Activated B cell treated with CpG ODN at 0.5 μM for 24 hours (primary cell): ENCODE results near the gene RXRB. TPM values are rescaled to one million over a fixed set of nuclear protein-coding genes. Genes with fewer than 3 reads are reported as not detected.

Source experiments
- ATAC-seq: fragments of 200-7000 bp; cut with Tn5 transposase; one replicate; pipeline ENCODE4 v1.10.0; 2021; ENCODE audit warnings: low read depth, mild to moderate bottlenecking, moderate library complexity
- CTCF ChIA-PET: fragments of 350-600 bp; sonication (Branson Sonifier 250); formaldehyde crosslinking; loops from one replicate; lab custom pipeline; 2021; ENCODE audit warnings: antibody characterized with exemption; lab: Charles Lee
- POLR2A ChIA-PET: fragments of 350-600 bp; sonication (Branson Sonifier 250); formaldehyde crosslinking; loops from one replicate; lab custom pipeline; 2021; ENCODE audit warnings: antibody characterized with exemption; lab: Charles Lee
- DNase-seq: peaks from one replicate; pipeline ENCODE4 v3.0.0; 2022
- H3K27ac Mint-ChIP-seq: one replicate; pipeline ENCODE4 v1.8.0; 2020; ENCODE audit warnings: mixed read lengths
- H3K27me3 Mint-ChIP-seq: one replicate; pipeline ENCODE4 v1.8.0; 2021; ENCODE audit warnings: mixed read lengths
- H3K36me3 Mint-ChIP-seq: one replicate; pipeline ENCODE4 v1.8.0; 2021; ENCODE audit warnings: low read depth, mixed read lengths
- H3K4me1 Mint-ChIP-seq: one replicate; pipeline ENCODE4 v1.8.0; 2021; ENCODE audit warnings: mixed read lengths
- H3K4me3 Mint-ChIP-seq: one replicate; pipeline ENCODE4 v1.8.0; 2020; ENCODE audit warnings: mild to moderate bottlenecking, mixed read lengths
- H3K9me3 Mint-ChIP-seq: one replicate; pipeline ENCODE4 v1.8.0; 2020; ENCODE audit warnings: mixed read lengths
- CTCF ChIP-seq: fragments of 200-600 bp; IDR thresholded peaks from one replicate; pipeline ENCODE4 v1.8.0; 2022; ENCODE audit warnings: antibody characterized with exemption, mild to moderate bottlenecking
- intact Hi-C: fragments of 100-400 bp; cut with micrococcal nuclease; formaldehyde crosslinking; loops from one replicate; pipeline ENCODE4 v1.15.1; 2024
- total RNA-seq: library from RNA; stranded (reverse); gene quantifications from 2 replicates; pipeline ENCODE4 v1.2.3, GENCODE V29; 2022

RXRB gene
- total RNA-seq, 1 donor from 2014 or later: 74.3 TPM

- no peak for TF ChIP-seq CTCF
- H3K4me1 Mint-ChIP-seq: peaks cover 25% of the 10 kb centered on the region
- H3K36me3 Mint-ChIP-seq: peaks cover 17% of the 10 kb centered on the region
- H3K27ac Mint-ChIP-seq: peak overlapping the region; percentile 11
- no peak overlapping the region for H3K4me3 Mint-ChIP-seq
- intact Hi-C loops: no loop called here
- ChIA-PET POLR2A (interaction anchor here (0.7 to 1.6 kb wide), 2 partner anchors 9 to 18 kb away, joined by 3 to 7 read pairs; partner anchors contain the start of gene RING1), CTCF (no interaction called here)
- ATAC-seq (no peak), DNase-seq (no peak)
- no peaks in the 10 kb centered on the region for H3K9me3 Mint-ChIP-seq
- peaks cover 38% of the 10 kb centered on the region for H3K27me3 Mint-ChIP-seq
Measured at GRCh38 chr6:33190504-33191107, 9.9 kb downstream of the RXRB start.

GRCh38 chr6:33189625-33190448, 10.6 kb downstream of the RXRB start:
- no peak for TF ChIP-seq CTCF
- H3K27ac Mint-ChIP-seq: peak overlapping the region; percentile 11
- peaks cover 43% of the 10 kb centered on the region for H3K27me3 Mint-ChIP-seq
- intact Hi-C loops: no loop called here
- CTCF ChIA-PET: no interaction called here
- H3K4me1 Mint-ChIP-seq: peaks cover 25% of the 10 kb centered on the region
- peaks cover 9% of the 10 kb centered on the region for H3K36me3 Mint-ChIP-seq
- POLR2A ChIA-PET: interaction anchor here (0.7 to 1.6 kb wide), 2 partner anchors 8 to 19 kb away, joined by 3 to 7 read pairs; partner anchors contain the start of gene RING1
- ATAC-seq (no peak), DNase-seq (no peak)
- no peaks in the 10 kb centered on the region for H3K9me3 Mint-ChIP-seq
- no peak overlapping the region for H3K4me3 Mint-ChIP-seq

- ATAC-seq (no peak), DNase-seq (no peak)
- H3K27ac Mint-ChIP-seq: no peak overlapping the region
- no peaks in the 10 kb centered on the region for H3K9me3 Mint-ChIP-seq
- POLR2A ChIA-PET: interaction anchor here (1.6 kb wide), 1 partner anchor 19 kb away, joined by 7 read pairs; the partner anchor contains the start of gene RING1
- intact Hi-C loops: no loop called here
- no peak overlapping the region for H3K4me3 Mint-ChIP-seq
- CTCF ChIA-PET: no interaction called here
- H3K36me3 Mint-ChIP-seq: peaks cover 2% of the 10 kb centered on the region
- no peak for TF ChIP-seq CTCF
- H3K4me1 Mint-ChIP-seq: peaks cover 25% of the 10 kb centered on the region
- H3K27me3 Mint-ChIP-seq: peaks cover 48% of the 10 kb centered on the region
Measured at GRCh38 chr6:33189164-33189563, 11.3 kb downstream of the RXRB start.

- TF ChIP-seq CTCF: no peak
- POLR2A ChIA-PET: no interaction called here
- CTCF ChIA-PET: no interaction called here
- peaks cover 27% of the 10 kb centered on the region for H3K4me1 Mint-ChIP-seq
- no peak overlapping the region for H3K27ac Mint-ChIP-seq
- peaks cover 48% of the 10 kb centered on the region for H3K27me3 Mint-ChIP-seq
- intact Hi-C loops: no loop called here
- peaks cover 9% of the 10 kb centered on the region for H3K36me3 Mint-ChIP-seq
- no peak for DNase-seq
- no peak for ATAC-seq
- H3K4me3 Mint-ChIP-seq: no peak overlapping the region
- peaks cover 10% of the 10 kb centered on the region for H3K9me3 Mint-ChIP-seq
Measured at GRCh38 chr6:33187809-33188208, 12.7 kb downstream of the RXRB start.

GRCh38 chr6:33185654-33186187, 14.7 kb downstream of the RXRB start:
- Mint-ChIP-seq H3K4me3 (no peak overlapping the region), H3K9me3 (peaks cover 12% of the 10 kb centered on the region), H3K27me3 (peaks cover 41% of the 10 kb centered on the region), H3K36me3 (peaks cover 9% of the 10 kb centered on the region), H3K27ac (no peak overlapping the region), H3K4me1 (peaks cover 17% of the 10 kb centered on the region)
- no peak for TF ChIP-seq CTCF
- CTCF ChIA-PET: no interaction called here
- no peak for ATAC-seq
- POLR2A ChIA-PET: no interaction called here
- intact Hi-C loops: no loop called here
- no peak for DNase-seq
